GM18498 (cell line): ENCODE measurements around the gene ACTR3.

Source experiments
- ATAC-seq: cut with Tn5 transposase; IDR thresholded peaks from one replicate; pipeline ENCODE4 v1.9.1; 2021; ENCODE audit warnings: mild to moderate bottlenecking, moderate library complexity; ENCODE audit not compliant: unreplicated experiment

Gene ACTR3

DNA sequence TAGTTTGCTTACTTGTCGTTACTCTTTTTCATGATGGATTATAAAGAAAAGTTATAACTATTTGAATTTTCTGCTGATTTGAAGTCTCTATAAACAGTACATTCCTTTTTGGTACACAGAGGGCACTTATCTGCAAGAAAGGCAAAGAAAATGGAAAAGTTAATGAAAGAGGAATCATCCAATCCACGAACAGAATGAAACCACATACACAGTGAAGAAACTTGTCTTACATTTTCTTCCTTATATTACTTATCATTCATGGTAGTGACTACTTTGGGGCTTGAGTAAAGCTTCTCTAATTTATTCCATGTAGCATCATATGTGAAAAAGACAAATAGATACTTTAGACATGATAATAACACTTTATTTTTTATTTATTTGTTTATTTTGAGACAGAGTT is 14.8 kb upstream of the ACTR3 start:
- no peak for ATAC-seq

DNA sequence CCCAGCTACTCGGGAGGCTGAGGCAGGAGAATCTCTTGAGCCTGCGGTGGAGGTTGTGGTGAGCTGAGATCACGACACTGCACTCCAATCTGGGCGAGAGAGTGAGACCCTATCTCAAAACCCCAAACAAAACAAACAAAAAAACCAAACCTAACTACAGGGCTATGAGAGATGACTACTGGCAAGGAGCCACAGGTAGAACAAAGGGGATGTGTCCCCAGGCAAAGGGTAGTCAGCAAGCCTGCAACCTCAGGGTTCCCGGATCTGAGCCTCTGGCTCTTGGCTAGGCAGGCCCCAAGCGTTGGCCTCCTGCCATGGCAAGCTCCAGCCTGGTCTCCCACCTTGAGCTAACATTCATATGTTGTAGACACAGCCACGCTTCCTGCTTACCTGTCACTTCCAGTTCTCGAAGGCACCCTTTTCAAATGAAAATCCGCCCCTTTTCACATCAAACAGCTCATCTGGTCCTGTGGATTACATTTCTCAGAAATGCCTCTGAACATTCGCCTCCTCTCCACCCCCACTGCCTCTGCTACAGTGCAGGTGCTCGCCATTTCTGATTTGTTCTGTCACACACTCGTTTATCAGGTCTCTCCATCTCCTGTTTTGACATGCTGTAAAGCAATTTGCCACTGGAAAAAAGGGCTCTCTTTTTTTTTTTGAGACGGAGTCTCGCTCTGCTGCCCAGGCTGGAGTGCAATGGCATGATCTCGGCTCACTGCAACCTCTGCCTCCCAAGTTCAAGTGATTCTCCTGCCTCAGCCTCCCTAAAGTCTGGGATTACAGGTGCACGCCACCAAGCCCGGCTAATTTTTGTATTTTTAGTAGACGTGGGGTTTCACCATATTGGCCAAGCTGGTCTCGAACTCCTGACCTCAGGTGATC is 13.1 kb upstream of the ACTR3 start:
- no peak for ATAC-seq

DNA sequence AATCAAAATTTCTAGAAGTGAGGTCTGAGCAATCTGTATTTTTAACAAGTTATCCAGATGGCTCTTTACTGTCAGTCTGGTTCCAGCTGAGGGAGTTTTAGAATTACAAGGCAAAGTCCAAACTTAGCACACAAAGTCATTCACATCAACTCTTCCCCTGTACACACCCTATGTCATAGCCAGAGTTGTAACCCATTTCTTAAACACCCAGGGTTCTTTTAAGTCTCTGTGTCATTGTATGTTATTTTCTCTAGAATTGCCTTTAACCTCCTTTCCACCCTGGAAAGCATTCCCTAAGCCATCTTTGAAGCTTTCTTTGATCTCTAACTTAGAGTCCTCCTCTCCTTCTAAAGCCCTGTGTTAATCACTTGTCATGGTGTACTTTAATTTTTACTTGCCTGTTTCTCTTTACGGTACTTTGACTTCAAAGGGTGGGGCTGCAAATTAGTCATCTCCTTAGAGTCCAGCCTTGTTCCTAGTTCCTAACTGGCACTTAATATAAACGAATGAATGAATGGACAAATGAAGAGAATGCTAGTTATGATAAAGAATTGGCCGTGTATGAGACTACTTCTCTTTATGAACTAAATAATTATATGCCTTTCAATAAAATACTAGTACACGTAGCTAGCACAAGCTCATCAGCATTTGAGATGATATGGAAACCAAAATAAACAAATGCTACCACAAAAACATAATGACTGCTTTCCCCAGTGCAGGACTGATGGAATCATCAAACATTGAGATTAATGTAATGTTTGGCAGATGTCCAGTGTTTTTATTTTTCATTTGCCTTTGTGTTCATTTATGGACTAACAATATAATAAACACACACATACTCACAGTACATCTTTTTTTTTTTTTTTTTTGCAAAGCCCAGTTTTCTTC is 11.9 kb upstream of the ACTR3 start:
- no peak for ATAC-seq

DNA sequence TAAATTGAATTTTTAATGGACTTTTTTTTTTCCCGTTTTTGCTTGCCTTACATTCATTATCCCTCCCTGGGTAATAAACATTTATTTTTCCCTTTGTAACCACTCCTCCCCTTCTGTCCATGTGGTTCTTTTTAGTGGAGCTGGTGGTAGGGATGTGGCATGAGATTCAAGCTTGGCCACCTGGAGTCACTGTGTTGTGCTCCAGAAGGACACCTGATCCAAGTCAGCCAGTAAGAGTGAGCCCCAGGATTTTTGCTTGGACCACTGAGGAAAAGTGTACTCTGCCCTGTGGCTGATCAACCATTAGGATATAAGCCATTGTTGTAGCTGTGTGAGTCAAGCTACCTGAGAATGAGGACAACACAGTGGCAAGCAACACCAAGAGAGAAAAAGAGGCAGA is 11.1 kb upstream of the ACTR3 start:
- no peak for ATAC-seq

DNA sequence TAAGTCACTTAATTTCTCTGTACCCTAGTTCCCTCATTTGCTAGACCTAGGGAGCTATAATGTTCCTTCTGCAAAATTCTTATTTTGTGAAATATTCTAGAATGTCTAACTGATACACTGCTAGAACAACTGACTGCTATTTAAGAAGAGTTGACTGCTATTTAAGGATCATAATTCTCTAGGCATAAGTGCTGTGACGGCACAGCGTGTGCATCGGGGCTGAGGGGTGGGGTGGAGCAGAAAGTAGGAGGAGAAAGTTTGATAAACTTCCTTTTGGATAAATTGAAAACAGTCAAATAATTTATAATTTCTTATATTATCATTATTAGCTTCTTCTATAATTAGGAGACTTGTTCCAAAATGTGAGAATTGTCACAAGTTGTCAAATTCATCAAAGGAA is 10.4 kb upstream of the ACTR3 start:
- no peak for ATAC-seq

DNA sequence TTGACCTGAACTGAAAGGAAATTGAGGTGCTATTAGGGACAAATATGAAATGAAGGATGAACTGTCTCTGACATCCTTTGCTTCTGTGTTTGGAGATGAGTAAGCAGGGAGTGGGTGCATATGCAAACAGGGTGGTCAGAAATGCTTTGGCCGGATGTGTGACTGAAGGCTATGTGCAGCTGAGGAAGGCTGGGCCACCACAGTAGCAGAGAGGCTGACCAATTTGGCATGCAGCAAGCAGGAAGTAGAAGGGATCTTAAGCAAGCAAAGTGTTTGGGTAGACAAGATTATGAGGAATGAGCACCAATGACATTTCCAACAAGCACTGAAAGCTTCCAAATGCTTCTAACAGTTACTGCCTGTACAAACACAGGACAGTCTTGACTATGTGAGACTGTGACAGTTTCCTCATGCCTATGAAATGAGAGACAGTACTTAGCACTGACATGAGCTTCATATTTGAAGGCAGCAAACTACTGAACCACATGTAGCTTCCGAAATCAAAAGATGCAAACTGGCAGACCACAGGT is 3.3 kb upstream of the ACTR3 start:
- peak; percentile 73 for ATAC-seq

DNA sequence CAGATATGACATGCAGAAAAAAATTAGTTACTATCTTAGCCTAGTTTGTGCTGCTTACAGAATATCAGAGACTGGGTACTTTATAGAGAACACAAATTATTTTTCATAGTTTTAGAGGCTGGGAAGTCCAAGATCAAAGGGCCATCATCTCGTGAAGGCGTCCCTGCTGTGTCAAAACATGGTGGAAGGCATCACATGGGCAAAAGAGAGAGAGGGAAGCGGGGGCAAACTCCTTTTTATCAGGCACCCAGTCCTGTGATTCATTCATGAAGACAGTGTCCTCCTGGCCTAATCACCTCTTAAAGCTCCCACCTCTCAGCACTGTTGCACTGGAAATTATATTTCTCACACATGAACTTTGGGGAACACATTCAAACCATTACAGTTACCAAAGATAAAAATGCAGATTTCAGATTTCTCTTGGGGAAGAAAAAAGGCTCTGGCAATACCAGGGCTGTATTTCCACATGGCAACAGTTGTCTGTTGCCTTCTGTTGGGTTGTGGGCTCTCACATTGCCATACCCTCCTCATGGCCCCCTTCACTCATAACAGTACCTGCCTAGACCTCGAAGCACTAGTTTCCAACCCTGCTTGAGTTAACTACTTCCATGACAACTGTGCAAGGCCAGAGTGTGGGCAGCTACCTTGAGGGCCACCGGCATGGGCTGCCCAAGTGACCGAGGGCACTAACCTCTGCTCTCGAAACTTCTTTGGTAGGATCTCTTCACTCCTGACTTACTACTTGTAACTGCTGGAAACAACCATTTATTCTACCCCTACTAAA is 2.7 kb upstream of the ACTR3 start:
- ATAC-seq, result no peak

DNA sequence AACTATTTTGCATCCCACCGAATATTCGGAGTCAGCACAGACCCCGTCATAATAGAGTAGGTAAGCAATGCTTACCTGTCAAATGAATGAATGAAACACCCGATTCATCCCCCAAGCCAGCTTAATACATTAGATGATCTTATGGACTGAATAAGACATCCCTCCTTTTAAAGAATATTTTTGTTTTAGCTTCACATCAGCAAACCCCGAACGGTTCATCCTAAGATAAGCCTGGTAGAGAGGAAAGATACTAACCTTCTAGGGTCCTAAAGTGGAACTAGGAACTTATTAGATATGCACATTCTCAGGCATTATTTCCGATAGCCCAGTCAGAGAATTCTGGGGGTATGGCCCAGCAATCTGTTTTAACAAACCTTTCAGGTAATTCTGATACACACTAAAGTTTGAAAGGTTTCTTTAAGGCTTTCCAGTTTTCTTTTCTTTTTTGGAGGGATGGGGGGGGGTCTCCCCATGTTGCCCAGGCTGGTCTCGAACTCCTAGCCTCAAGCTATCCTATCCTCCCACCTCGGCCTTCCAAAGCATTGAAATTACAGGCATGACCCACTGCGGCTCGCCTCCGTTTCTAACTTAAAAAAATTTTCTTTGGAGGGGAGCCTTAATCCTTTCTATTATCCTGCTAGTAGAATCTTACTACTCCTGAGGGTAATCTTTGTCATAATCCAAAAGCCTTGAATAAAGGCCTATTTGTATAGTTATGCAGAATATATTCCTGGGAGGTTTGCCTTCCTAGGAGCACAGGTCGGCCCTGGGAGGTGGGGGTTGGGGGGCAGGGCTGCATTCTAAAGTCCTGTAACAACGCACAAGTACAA is 1.0 kb upstream of the ACTR3 start:
- no peak for ATAC-seq

DNA sequence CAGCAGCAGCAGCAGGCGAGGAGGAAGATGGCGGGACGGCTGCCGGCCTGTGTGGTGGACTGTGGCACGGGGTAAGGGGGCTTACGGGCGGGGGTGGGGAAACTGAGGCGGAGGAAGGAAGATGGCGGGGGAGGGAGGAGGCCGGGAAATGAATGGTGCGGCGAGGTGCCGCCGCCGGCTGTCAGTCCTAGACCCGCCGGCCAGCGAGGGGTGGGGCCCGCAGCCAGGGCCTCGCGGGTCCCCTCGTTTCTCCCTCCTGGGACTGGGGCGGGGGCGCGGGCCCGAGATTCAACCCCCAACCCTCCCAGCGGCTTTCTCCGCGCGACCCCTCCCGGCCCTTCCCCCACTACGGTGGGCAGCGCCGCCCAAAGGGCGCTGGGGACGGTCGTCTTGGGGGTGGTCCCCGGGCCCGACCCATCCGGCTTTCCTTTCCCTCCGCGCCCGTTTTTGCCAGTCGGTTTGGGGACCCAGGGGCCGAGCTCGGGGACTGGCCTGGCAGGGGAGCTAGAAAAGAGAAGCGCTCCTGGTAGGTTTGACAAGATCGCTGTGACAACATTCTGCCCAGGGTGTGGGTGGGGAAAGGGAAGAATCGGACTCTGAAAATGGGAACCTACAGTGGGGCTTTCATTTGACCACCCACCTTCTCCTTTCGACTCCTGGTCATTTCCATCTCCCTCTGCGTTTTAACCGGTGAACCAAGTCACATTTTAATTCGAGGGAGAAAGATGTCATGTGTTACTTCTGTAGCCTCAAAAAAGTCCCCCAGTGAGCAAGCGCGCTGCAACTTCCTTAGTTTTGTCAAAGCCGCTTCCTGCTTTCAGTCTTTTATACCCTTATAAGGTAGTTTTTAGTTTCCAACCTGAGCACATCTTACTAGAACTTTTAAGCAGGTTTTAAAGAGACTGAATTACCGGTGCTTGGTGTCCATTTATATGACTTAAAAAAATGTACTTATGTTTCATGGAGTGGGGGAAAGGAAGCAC is 655 bp downstream of the ACTR3 start:
- ATAC-seq, result peak; percentile 30

DNA sequence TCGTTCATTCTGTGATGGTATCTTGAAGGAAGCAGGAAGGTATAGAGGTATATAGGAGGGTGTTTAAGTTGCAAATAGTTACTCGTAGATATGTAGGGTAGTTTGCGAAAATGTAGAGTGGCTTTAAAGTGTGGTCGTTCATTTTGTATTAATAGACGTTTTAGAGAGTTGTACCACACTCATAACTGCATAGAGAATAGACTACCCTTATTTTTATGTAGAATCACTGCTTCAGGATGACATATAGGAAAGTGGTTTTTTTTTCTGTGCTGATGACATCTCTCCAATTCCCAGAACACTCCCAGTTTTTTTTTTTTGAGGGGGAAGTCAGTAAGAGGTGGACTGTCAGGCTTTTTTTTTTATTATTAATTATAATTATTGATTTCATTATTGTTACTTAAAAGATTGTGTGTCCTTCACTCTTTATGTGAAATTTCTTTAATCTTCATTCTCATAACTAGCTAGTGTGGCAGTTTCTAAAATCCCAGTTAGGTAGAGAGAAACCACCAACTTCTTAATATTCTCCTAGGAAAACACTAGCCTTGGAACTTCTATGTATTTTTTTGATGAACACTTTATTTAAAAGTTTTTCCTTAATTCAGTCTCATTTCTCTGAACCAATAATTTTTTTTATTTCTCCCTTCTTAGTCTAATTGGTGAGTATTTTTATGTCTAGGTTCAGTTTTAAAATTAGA is 1.5 kb downstream of the ACTR3 start:
- ATAC-seq, result no peak

DNA sequence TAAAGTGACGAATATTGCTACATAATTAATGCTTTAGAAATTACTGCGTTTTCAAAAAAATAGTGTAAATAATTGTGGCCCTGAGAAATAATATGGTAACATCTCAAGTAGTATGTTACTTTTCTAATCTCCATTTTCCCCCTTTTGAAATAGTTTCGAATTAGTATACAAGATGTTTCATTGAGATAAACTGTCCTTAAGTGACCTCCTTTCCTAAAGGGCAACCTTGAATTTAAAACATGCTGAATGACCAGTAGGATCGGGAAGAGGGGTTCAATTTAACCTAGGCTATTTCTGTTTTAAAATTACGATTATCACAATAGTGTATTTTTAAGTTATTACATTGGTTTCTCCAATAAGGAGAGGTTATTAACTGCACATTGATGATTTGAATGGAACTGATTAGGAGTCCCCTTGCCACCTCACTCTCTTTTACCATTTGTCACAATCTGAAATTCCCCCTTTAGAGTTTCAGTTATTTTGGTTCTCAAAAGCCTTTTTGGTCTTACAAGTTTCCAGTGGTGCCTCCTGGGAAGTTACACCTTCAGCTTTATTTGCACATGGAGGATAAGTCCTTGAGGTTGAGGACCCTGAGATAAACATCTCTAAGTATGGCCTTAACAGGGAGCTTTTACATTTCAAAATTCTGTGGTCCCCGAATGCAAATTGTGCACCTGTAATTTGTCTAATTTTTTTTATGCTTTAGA is 2.3 kb downstream of the ACTR3 start:
- no peak for ATAC-seq

DNA sequence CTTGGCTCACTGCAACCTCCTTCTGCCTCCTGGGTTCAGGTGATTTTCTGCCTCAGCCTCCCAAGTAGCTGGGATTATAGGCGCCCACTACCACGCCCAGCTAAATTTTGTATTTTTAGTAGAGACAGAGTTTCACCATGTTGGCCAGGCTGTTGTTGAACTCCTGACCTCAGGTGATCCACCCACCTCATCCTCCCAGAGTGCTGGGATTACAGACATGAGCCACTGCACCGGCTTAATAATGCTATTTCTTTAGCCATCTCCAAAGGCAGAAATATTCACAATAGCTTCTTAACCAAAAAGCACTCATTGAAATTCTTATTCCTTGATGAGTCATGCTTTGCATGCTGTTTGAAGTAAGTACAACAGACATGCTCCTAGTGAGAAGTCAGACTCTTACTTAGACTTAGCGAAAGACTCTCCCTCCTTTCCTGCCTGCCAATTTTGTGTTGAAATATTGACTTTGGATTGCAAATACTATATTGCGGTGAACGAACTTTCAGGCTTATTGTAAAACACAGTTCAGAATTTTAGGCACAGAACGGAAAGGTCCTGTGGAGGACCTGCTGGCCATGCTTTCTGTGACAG is 4.4 kb downstream of the ACTR3 start:
- no peak for ATAC-seq

DNA sequence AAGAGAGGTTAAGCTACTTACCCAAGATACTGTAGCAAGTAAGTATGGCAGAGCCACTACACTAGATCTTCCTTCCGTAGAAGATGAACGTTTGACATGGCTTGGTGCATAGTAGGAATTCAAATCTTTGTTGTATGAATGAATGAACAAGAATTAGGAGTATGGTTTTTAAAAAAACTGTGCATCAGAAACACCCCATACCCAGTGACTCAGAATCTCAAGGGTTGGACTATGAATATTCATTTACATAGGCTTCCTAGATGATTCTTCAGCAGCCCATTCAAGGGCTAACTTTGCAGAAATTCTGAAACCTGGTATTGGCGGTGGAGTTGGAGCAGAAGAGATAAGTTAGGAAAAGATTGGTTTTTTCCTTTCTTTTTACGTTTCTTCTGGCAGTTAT is 5.4 kb downstream of the ACTR3 start:
- no peak for ATAC-seq

DNA sequence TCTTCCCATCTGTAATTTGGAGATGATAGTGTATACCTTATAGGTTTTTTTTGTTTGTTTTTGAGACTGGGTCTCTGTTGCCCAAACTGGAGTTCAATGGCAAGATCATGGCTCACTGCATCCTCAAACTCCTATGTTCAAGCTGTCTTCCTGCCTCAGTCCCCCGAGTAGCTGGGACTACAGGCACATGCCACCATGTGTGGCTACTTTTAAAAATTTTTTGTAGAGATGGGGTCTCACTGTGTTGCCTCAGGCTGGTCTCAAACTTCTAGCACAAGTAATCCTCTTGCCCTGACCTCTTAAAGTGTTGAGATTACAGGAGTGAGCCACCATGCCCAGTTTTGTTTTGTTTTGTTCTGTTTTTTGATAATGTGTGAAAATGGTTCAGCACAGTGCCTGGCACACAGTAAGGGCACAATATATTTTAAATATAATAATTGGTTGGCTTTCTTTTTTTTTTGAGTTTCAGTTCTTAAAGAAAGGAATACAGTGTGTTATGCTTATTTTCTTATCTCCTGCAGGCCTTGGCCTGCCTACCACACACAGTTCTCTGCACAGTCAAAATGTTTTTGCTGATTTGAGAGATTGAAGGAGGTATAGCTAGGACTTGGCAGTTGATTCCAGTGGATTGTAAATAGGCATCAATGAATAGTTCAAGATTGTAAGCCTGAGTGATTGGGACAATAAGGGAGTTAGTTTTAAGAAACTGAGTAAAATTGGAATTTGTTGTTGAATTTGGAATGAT is 6.1 kb downstream of the ACTR3 start:
- no peak for ATAC-seq

DNA sequence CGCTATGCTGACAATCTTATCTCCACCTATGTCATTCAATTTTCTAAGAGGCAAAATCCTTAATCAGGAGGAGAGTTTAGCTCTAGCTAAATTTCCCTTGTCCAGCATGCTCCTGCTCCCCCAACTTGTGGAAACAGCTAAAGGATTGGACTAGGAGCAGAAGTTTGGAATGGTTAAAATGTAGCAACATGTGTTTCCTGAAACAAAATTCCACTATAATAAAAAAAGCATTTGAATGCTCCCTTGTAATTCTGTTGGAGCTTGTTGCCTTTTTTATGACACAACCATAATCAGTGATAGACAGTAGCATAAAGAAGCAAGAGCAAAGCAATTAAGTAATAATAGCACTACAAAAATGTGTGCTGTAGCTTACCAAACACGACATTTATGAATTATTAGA is 6.9 kb downstream of the ACTR3 start:
- no peak for ATAC-seq

DNA sequence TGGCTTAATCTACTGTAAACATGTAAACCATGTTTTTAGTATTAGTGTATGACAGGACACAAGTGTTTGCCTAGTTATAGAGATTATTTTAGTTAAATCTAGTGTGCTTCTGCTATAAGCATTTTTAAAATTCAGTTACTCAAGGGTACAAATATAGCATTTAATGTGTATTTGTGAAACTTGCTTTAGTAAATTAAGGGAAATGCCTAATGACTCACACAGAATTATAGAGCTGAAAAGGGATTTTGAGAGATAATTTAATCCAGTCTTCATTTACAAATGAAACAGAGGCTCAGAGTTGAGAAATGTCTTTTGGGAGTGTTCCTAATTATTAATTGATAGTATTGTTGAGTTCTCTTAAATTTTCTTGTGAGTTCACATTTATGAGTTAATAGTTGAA is 8.2 kb downstream of the ACTR3 start:
- ATAC-seq, result no peak

DNA sequence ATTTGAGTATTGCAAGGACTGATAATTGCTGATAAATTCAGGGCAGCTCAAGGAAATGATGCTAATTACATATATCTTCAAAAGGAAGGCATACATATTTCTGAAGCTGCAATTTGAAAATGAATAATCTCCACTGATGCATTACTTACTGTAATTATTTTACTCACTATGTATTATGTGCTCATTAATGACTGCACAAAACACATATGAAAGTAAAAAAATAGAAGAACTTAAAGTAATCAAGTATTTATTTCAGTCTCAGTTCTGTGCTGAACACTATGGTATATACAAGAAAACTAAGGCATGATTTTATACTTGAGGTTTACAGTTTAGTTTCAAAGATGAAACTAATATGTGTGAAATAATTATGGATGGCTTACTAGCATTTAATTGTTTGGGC is 9.3 kb downstream of the ACTR3 start:
- no peak for ATAC-seq
